ENCODE results near the gene ABLIM2.
"Not testable (repeated sequence)": the region's sequence is repeated elsewhere in the genome, so short reads cannot be mapped to it uniquely, and the experiment has no call there.

The ABLIM2 gene

GRCh38 chr4:8155660-8156421, 2.8 kb downstream of the ABLIM2 start:
- DNase-seq, result no peak

- DNase-seq, result no peak
Observed at GRCh38 chr4:8155048-8155447, 3.6 kb downstream of the ABLIM2 start.

GRCh38 chr4:8153441-8153840, 5.2 kb downstream of the ABLIM2 start:
- no peak for DNase-seq

GRCh38 chr4:8152865-8153257, 5.8 kb downstream of the ABLIM2 start:
- no peak for DNase-seq

GRCh38 chr4:8152090-8152864, 6.3 kb downstream of the ABLIM2 start:
- DNase-seq, result no peak

GRCh38 chr4:8151165-8151650, 7.4 kb downstream of the ABLIM2 start:
- no peak for DNase-seq

GRCh38 chr4:8150152-8151090, 8.2 kb downstream of the ABLIM2 start:
- no peak for DNase-seq

- DNase-seq, result no peak
Observed at GRCh38 chr4:8149664-8150063, 8.9 kb downstream of the ABLIM2 start.

- no peak for DNase-seq
Observed at GRCh38 chr4:8148785-8149435, 9.7 kb downstream of the ABLIM2 start.

GRCh38 chr4:8148159-8148558, 10.5 kb downstream of the ABLIM2 start:
- DNase-seq, result no peak

GRCh38 chr4:8147231-8147970, 11.2 kb downstream of the ABLIM2 start:
- DNase-seq, result no peak

- no peak for DNase-seq
Observed at GRCh38 chr4:8146157-8146556, 12.5 kb downstream of the ABLIM2 start.

- no peak for DNase-seq
Observed at GRCh38 chr4:8144359-8144758, 14.3 kb downstream of the ABLIM2 start.

- DNase-seq, result no peak
Observed at GRCh38 chr4:8143392-8144140, 15.0 kb downstream of the ABLIM2 start.

GRCh38 chr4:8142556-8142955, 16.1 kb downstream of the ABLIM2 start:
- DNase-seq, result no peak

GRCh38 chr4:8141935-8142334, 16.7 kb downstream of the ABLIM2 start:
- DNase-seq, result no peak

GRCh38 chr4:8140915-8141314, 17.7 kb downstream of the ABLIM2 start:
- DNase-seq, result no peak

GRCh38 chr4:8139726-8140125, 18.9 kb downstream of the ABLIM2 start:
- DNase-seq, result not testable (repeated sequence)

GRCh38 chr4:8136972-8137710, 21.5 kb downstream of the ABLIM2 start:
- DNase-seq, result no peak

- no peak for DNase-seq
Observed at GRCh38 chr4:8136529-8136928, 22.1 kb downstream of the ABLIM2 start.

Data from NCI-H446 treated with DMSO at 0.1 percent for 48 hours (cell line).